GM21737 (cell line): Measurements from ENCODE around the gene TTC6.

Source experiments
- ATAC-seq: cut with Tn5 transposase; IDR thresholded peaks from one replicate; pipeline ENCODE4 v1.9.1; 2021; ENCODE audit warnings: mild to moderate bottlenecking, moderate library complexity; ENCODE audit not compliant: unreplicated experiment

Gene TTC6

DNA sequence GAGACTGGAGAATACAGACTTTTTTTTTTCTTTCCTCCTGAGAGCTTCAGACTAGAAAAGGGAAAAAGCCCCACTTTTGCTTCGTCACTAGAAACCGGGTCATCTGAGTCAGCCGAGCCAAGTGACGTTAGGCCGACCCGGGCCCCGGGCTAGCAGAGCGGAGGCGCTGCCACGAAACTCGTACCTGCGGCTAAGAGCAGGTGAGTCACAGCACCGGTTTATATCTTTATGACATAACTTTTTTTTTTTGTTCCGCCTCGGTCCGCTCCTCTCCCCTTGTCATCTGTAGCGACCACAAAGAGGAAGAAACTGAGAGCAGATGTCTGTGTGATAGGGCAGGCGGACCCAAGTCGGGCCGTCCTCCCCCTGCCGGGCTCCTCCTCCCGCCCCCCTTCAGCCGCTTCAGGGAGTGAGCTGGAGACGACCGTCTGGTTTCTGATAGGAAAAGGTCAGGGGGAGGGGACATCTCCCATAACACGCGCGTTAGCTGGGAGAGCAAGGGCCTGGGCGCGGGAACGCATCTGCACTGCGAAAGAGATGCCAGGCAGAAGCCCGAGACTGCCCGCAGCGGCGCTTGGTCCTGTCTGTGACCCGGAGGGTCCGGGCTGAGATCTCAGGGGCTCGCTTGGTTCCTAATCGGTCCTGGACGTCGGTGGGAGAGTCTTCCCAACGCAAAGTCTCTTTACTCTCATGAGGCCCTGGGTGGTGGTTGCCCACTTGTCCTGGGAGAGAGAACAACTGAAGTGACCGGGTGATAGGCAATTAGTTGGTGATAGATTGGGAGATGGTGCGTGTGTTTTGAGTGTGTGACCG, 586 bp downstream of the TTC6 start:
- no peak for ATAC-seq

DNA sequence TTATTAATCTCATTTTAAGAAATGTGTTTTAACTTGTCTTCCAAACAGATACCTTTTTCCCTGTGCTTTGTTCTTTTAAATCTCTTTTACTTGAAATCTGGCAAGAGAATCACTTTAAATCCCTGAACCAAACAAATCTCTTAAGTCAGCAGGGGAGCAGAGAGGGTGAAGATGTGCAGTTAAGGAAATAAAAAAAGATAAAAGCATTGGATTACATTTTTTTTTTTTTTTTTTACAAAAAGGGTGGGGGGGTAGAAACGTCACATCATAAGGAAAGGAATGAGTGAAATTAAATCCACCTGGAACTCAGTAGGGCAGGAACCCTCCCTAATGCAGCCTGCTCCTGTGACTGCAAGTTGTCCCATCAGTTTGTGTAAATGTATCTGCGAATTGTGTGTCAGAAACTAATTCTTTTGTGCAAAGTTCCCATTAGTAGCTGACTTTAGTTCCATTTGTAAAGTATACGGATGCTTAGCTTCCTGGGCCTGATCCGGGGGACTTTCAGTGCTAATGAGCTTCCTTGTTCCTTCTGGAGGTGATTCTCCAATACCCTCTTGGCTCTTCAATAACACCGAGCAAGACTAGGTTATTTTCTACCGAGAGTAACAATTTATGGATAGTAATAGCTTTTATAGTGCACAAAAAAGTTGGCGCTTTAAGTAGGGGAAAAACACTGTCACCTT, 1.5 kb downstream of the TTC6 start:
- ATAC-seq: no peak

GRCh38 chr14:37597538-37597913, 2.1 kb downstream of the TTC6 start:
- no peak for ATAC-seq

DNA sequence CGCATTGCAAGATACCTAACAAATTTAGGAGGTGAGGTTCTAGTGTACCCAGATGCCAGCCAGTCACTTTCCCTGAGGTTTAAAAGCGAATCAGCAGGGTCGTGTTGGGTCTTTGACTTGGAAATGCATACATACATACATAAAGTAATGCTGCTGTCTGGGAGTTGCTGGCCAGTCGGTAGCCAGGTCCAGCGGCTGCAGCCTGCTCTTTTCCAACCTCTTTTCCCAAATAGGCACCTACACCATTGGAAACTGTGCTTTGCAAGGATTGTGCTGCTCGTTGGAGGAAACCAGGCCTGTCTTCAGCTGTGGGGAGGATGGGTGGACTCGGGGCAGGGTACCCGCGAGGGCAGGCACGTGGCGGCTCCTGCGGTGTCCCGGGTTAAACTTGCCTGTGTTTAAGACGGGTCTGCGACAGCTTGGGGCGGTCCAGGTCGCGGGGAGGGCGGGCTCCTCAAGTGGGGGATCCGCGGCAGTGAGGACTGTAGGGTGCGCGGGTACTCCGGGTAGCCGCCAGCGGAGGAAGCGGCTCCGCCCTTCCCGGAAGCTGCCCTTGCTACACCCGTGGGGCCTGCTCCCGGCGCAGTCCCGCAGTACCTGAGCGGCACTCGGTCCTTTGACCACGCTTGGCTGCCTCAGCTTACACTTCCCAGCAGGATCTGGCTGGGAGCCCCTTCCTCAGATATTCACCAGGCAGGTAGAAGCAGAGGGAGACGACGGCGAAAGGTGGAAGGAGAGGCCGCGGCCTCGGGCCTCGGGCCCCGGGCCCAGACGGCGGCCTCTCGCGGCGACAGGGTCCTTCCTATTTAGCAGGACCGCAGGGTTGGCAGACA, 2.7 kb downstream of the TTC6 start:
- ATAC-seq: no peak

- ATAC-seq: no peak
Observed at GRCh38 chr14:37598747-37599506, 3.5 kb downstream of the TTC6 start.

DNA sequence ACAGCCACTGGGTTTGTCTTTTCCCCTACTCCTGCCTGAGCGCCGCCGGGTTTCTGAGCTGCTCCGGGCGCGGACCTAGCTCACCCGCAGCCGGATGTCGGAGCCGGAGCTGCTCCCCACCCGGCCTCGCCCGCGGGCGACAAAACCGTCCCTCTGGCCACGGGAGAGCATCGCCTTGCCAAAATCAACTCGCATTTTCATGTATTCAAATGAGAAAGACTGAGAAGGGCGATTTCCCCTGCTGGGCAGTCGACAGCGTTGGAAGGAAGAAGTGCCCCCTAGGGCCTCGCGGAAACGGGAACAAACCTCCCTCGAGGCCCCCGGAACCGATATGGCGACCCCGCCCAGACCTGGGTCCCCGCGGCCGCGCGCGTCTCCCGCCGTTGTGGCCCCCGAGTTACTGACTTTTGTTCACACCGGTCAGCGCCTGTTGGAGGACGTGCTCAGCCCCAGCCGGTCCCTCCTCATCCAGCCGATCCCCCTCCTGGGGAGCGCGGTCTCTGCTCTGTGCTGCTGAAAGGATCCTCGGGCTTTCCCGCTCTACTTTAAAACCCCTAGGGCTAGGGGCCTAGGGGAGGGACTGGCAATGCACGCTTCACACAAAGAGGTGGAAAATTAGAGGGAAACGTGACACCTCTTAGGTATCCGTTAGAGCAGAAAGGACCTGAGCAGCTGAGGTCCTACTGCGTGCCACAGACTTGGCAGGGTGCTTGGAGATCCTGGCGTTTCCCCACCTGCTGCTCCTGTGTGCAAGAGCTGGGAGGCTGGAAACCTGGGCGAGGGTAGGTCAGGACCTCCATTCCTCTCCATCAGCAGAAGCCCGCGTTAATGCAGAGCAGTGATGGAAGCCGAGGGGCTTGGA, 4.3 kb downstream of the TTC6 start:
- ATAC-seq: no peak

- ATAC-seq: no peak
Observed at GRCh38 chr14:37600880-37601741, 5.7 kb downstream of the TTC6 start.

GRCh38 chr14:37601865-37602264, 6.4 kb downstream of the TTC6 start:
- no peak for ATAC-seq

- no peak for ATAC-seq
Observed at GRCh38 chr14:37602605-37603453, 7.4 kb downstream of the TTC6 start.

GRCh38 chr14:37603688-37604251, 8.3 kb downstream of the TTC6 start:
- ATAC-seq: no peak

DNA sequence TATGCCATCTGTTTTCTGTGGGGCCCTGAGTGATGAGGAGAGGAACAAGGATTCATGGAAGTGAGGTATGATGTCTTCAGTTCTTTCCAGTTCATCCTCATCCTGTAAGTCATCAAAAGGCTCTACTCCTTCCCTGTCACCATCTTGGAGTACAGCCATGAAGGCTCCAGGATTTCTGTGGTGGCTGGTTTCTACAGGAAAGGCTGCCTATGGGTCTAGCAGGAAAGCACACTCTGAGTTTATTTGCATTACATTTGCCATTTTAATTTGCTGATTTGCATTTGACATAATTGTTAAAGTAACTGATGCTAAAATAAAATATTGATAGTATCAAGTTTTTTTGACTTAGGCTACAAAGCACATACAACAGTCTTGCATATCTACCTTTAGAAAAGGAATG, 11.2 kb downstream of the TTC6 start:
- ATAC-seq: no peak

- ATAC-seq: no peak
Observed at GRCh38 chr14:37608649-37609048, 13.2 kb downstream of the TTC6 start.

DNA sequence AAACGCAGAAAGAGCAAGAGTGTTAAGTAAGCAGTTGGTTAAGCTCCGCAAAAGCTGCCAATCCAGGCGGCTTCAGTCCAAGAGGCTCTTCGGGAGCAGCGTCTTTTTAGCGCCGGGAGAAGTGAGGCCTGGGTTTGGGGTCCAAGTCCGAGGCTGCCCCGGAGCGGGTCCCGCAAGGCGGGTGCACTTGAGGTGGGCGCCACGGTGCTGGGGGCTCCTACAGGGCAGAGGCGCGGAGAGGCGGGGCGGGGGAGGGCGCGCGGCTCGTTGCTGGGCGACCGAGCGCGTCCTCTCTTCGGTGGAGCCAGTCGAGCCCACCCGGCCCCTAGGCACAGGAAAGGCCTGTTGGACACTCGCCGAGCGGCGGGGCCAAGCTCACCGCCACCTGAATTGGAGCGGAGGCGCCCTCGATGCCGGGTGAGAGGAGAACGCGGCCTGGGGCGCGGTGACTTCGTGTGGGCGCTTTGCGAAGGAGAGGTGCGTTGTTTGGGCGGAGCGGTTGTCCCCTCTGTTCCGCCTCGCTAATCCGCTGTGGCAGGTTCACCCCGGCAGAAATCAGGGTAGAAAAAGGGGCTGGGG, 15.6 kb downstream of the TTC6 start:
- no peak for ATAC-seq

GRCh38 chr14:37615582-37616289, 20.3 kb downstream of the TTC6 start:
- ATAC-seq: no peak

- no peak for ATAC-seq
Observed at GRCh38 chr14:37616853-37617252, 21.4 kb downstream of the TTC6 start.

DNA sequence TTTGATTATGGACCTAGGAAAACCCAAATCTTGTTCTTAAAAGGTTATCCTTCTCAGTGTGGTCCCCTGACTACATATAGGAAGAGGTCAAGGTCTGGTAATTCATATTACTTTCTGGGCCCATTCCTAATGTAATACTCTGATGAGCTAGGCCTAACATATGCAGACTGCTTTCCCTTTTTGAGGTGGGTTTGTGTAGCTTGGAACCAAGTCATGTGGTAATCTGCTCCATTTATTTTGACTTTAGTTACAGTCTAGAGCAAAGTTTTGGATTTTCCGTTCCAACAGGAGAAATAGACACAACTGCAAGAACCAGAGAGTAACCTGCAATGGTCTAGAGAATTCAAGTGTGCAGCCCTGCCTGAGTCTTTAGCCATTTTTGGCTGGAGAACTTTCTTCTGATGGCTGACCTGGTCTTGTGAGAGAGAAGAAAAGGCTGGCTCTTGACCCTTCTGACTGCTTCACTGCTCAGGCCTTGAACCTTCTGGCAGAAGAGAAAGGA, 22.5 kb downstream of the TTC6 start:
- no peak for ATAC-seq
